B cell (primary cell): ENCODE results near the gene MUC4. TPM values are rescaled to one million over a fixed set of nuclear protein-coding genes. Genes with fewer than 3 reads are reported as not detected.

Experiments used
- ATAC-seq: fragments of 200-7000 bp; cut with Tn5 transposase; one replicate; pipeline ENCODE4 v1.10.0; 2021; ENCODE audit warnings: low read depth, mild to moderate bottlenecking, moderate number of reproducible peaks, moderate library complexity
- CTCF ChIA-PET: fragments of 350-600 bp; sonication (Branson Sonifier 250); formaldehyde crosslinking; loops from one replicate; lab custom pipeline; 2021; ENCODE audit warnings: antibody characterized with exemption, inconsistent platforms; lab: Charles Lee
- POLR2A ChIA-PET: fragments of 350-600 bp; sonication (Branson Sonifier 250); formaldehyde crosslinking; loops from one replicate; lab custom pipeline; 2021; ENCODE audit warnings: antibody characterized with exemption; lab: Charles Lee
- DNase-seq: peaks from one replicate; pipeline ENCODE4 v3.0.0; 2013
- H2AFZ ChIP-seq: 2 replicates; pipeline ENCODE4 v1.6.1; 2012; ENCODE audit warnings: mild to moderate bottlenecking, low read depth, low read length; ENCODE audit not compliant: insufficient read depth, poor library complexity, severe bottlenecking
- H3K27ac ChIP-seq, 2 donors: 1 replicate in 1 of 2; 2 replicates in 1 of 2; pipeline ENCODE4 v1.5.1; 2012 to 2013; ENCODE audit warnings: low read length in 2 of 2, mild to moderate bottlenecking in 2 of 2, moderate library complexity in 1 of 2
- H3K27me3 ChIP-seq, 4 experiments: fragments of 200-600 bp in 1 of 4; sonication (generic) in 1 of 4; replicated peaks in 1 of 4; 1 replicate in 2 of 4; 2 replicates in 2 of 4; pipeline versions ENCODE4 v1.6.1 to v1.7.0; 2013 to 2016; ENCODE audit warnings: low read length in 3 of 4, mild to moderate bottlenecking in 2 of 4, mixed read lengths in 1 of 4, moderate library complexity in 1 of 4; ENCODE audit not compliant: insufficient read depth in 4 of 4, control insufficient read depth in 3 of 4; ENCODE audit errors: control extremely low read depth in 1 of 4
- H3K36me3 ChIP-seq, 2 experiments: replicated peaks in 1 of 2; 1 replicate in 1 of 2; 2 replicates in 1 of 2; pipeline versions ENCODE4 v1.6.1 to v1.7.1; 2013; ENCODE audit warnings: low read length in 1 of 2; ENCODE audit not compliant: insufficient read depth in 2 of 2, control insufficient read depth in 1 of 2; ENCODE audit errors: control extremely low read depth in 1 of 2, extremely low read depth in 1 of 2
- H3K4me1 ChIP-seq, 2 donors: fragments of 200-600 bp in 1 of 2; sonication (generic) in 1 of 2; 1 replicate in 1 of 2; 2 replicates in 1 of 2; pipeline versions ENCODE4 v1.5.1 to v1.6.1; 2013 to 2017; ENCODE audit warnings: low read length in 2 of 2; ENCODE audit not compliant: control insufficient read depth in 2 of 2, insufficient read depth in 2 of 2
- H3K4me2 ChIP-seq: replicated peaks from 2 replicates; pipeline ENCODE3; 2012; ENCODE audit warnings: mild to moderate bottlenecking, low read depth, low read length; ENCODE audit not compliant: poor library complexity, severe bottlenecking
- H3K4me3 ChIP-seq, 5 experiments: fragments of 200-600 bp in 1 of 5; sonication (generic) in 1 of 5; 1 replicate in 3 of 5; 2 replicates in 2 of 5; pipeline versions ENCODE4 v1.5.1 to v1.7.0; 2011 to 2016; ENCODE audit warnings: low read length in 4 of 5, mild to moderate bottlenecking in 4 of 5, low read depth in 2 of 5, control low read depth in 1 of 5, moderate library complexity in 1 of 5; ENCODE audit not compliant: insufficient read depth in 1 of 5; ENCODE audit errors: control extremely low read depth in 1 of 5, extremely low read depth in 1 of 5
- H3K79me2 ChIP-seq: fragments of 200-600 bp; sonication (generic); one replicate; pipeline ENCODE4 v1.6.0; 2016; ENCODE audit warnings: low read length; ENCODE audit not compliant: control insufficient read depth, insufficient read depth
- H3K9ac ChIP-seq: fragments of 200-600 bp; sonication (generic); 2 replicates; pipeline ENCODE4 v1.6.1; 2017; ENCODE audit warnings: mild to moderate bottlenecking, low read length, moderate library complexity
- H3K9me3 ChIP-seq, 3 donors: one replicate each; pipeline versions ENCODE4 v1.6.1 to v1.7.1; 2013; ENCODE audit warnings: low read length in 2 of 3; ENCODE audit not compliant: control insufficient read depth in 2 of 3, insufficient read depth in 1 of 3; ENCODE audit errors: control extremely low read depth in 1 of 3
- H4K20me1 ChIP-seq: 2 replicates; pipeline ENCODE4 v1.6.0; 2012; ENCODE audit warnings: mild to moderate bottlenecking, low read length; ENCODE audit not compliant: insufficient read depth, control insufficient read depth, poor library complexity, severe bottlenecking
- H3K27ac Mint-ChIP-seq: one replicate; pipeline ENCODE4 v1.8.0; 2021; ENCODE audit warnings: mixed read lengths
- H3K27me3 Mint-ChIP-seq: one replicate; pipeline ENCODE4 v1.8.0; 2021; ENCODE audit warnings: mixed read lengths
- H3K4me1 Mint-ChIP-seq: one replicate; pipeline ENCODE4 v1.8.0; 2021; ENCODE audit warnings: mixed read lengths
- H3K4me3 Mint-ChIP-seq: one replicate; pipeline ENCODE4 v1.8.0; 2021; ENCODE audit warnings: mixed read lengths
- H3K9me3 Mint-ChIP-seq: one replicate; pipeline ENCODE4 v1.8.0; 2022; ENCODE audit warnings: mixed read lengths; ENCODE audit not compliant: insufficient read depth
- CTCF ChIP-seq: fragments of 200-600 bp; IDR thresholded peaks from one replicate; pipeline ENCODE4 v1.8.0; 2022; ENCODE audit warnings: antibody characterized with exemption, mild to moderate bottlenecking
- EZH2 ChIP-seq: IDR thresholded peaks from 2 replicates; pipeline ENCODE4 v1.6.1; 2012; ENCODE audit warnings: borderline replicate concordance, low read depth, mild to moderate bottlenecking, moderate library complexity, low read length; ENCODE audit not compliant: insufficient read depth, poor library complexity, severe bottlenecking
- WGBS: methylation state at CpG from one replicate; pipeline ENCODE4 v1.1.5; 2013; ENCODE audit warnings: missing lambda C conversion rate; ENCODE audit not compliant: insufficient coverage; 5-methylcytosine and 5-hydroxymethylcytosine counted together
- intact Hi-C: fragments of 100-400 bp; cut with micrococcal nuclease; formaldehyde crosslinking; loops from one replicate; pipeline ENCODE4 v1.10.0; 2022
- polyA plus RNA-seq: library from polyadenylated mRNA; depleted of rRNA; stranded (reverse); fragments of >200 nt; gene quantifications from 2 replicates; pipeline ENCODE4 v1.2.3, GENCODE V29; 2012
- total RNA-seq, 2 donors: library from RNA; stranded (reverse); fragments of 120-200 nt in 1 of 2; gene quantifications; 1 replicate in 1 of 2; 2 replicates in 1 of 2; pipeline versions ENCODE4 v1.2.3 to v1.2.4, GENCODE V29; 2013 to 2022

MUC4 gene
- total and polyA plus RNA-seq, 2 donors (not counting 1 experiment from before 2014, with no cell fraction given) = 0.22 to 1.2 TPM

DNA sequence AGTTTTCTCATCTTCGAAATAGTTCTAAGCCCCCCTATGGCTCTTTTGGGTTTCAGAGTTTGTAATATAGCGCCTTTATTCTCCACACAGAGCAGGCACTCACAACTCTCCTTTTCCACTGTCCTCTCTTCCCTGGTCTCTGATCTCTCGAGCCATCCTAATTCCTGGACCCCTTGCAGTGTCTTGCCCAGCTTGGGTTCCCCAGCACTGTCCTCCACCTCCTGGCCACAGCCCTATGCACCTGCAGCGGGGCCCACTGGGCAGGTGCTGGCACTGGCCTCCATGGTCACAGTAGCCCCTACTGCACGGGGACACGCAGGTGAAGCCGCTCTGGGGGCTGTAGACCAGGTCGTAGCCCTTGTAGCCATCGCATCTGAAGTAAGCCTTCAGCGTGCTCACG, 63.1 kb downstream of the MUC4 start:
- peaks cover 0 to 24% (median 1%) of the 10 kb centered on the region in 4 experiments for H3K27me3 ChIP-seq
- ATAC-seq = no peak
- POLR2A ChIA-PET = no interaction called here
- Mint-ChIP-seq H3K9me3 (no peaks in the 10 kb centered on the region), H3K27ac (no peak overlapping the region), H3K4me3 (peak overlapping the region; percentile 24), H3K27me3 (peaks cover 13% of the 10 kb centered on the region), H3K4me1 (peaks cover 15% of the 10 kb centered on the region)
- intact Hi-C loops = no loop called here
- no peak overlapping the region for H3K4me2 ChIP-seq
- H3K4me3 ChIP-seq = no peak overlapping the region
- CTCF ChIA-PET = no interaction called here
- H3K27ac ChIP-seq = no peak overlapping the region
- no peak for DNase-seq
- no peaks in the 10 kb centered on the region for H3K79me2 ChIP-seq
- H4K20me1 ChIP-seq = no peaks in the 10 kb centered on the region
- no peak overlapping the region for H2AFZ ChIP-seq
- no peak overlapping the region for H3K9ac ChIP-seq
- no peak for TF ChIP-seq EZH2
- TF ChIP-seq CTCF = no peak
- no peaks in the 10 kb centered on the region for H3K36me3 ChIP-seq
- H3K9me3 ChIP-seq = peaks cover 0 to 15% (median 0%) of the 10 kb centered on the region in 3 donors
- 98% methylated on average over 11 of the region's 11 CpGs for WGBS
- peaks cover 3 to 5% of the 10 kb centered on the region in 2 donors for H3K4me1 ChIP-seq

- CTCF ChIA-PET = interaction anchor here (1.0 kb wide), 2 partner anchors 8 to 326 kb away, joined by 3 read pairs; no protein-coding TSS in a partner anchor
- H4K20me1 ChIP-seq = no peaks in the 10 kb centered on the region
- H3K9ac ChIP-seq = no peak overlapping the region
- H3K4me1 ChIP-seq = peaks cover 3 to 5% of the 10 kb centered on the region in 2 donors
- Mint-ChIP-seq H3K4me3 (peak overlapping the region; percentile 35), H3K27ac (no peak overlapping the region), H3K27me3 (peaks cover 19% of the 10 kb centered on the region), H3K4me1 (peaks cover 15% of the 10 kb centered on the region), H3K9me3 (no peaks in the 10 kb centered on the region)
- no peak overlapping the region for H2AFZ ChIP-seq
- TF ChIP-seq EZH2 = no peak
- TF ChIP-seq CTCF = no peak
- no peak overlapping the region for H3K4me2 ChIP-seq
- no peak overlapping the region for H3K4me3 ChIP-seq
- 90% methylated on average over 9 of the region's 9 CpGs for WGBS
- H3K27me3 ChIP-seq = peaks cover 0 to 24% (median 1%) of the 10 kb centered on the region in 4 experiments
- ATAC-seq = no peak
- H3K79me2 ChIP-seq = no peaks in the 10 kb centered on the region
- DNase-seq = no peak
- H3K36me3 ChIP-seq = no peaks in the 10 kb centered on the region
- POLR2A ChIA-PET = interaction anchor here (1.4 kb wide), 1 partner anchor 19 kb away, joined by 5 read pairs; no protein-coding TSS in a partner anchor
- no peak overlapping the region for H3K27ac ChIP-seq
- peaks cover 0 to 15% (median 0%) of the 10 kb centered on the region in 3 donors for H3K9me3 ChIP-seq
- intact Hi-C loops = no loop called here
Measured at GRCh38 chr3:195746751-195747150, 65.0 kb downstream of the MUC4 start.
